ELR (cell line): ENCODE results near the gene MARS2.
A peak's percentile ranks its signal among the peaks of the same experiment; 100 is the strongest.
"Not testable (repeated sequence)": the region's sequence is repeated elsewhere in the genome, so short reads cannot be mapped to it uniquely, and the experiment has no call there.

ENCODE experiments used
- DNase-seq: peaks from one replicate; pipeline ENCODE4 v3.0.0-alpha.2; 2015; ENCODE audit warnings: low read depth

MARS2 gene

GRCh38 chr2:197705121-197705911 is at the start of gene MARS2:
TSS of gene MARS2 (plus strand) at chr2:197705369. CDS start at chr2:197705406, 37 bp downstream.
- DNase-seq: peak; percentile 93

GRCh38 chr2:197657562-197657961 is 47.6 kb upstream of the MARS2 start:
- DNase-seq: no peak

GRCh38 chr2:197661626-197662025 is 43.5 kb upstream of the MARS2 start:
- no peak for DNase-seq

GRCh38 chr2:197666277-197666676 is 38.9 kb upstream of the MARS2 start:
- DNase-seq: no peak

- DNase-seq: no peak
Observed at GRCh38 chr2:197668296-197668695, 36.9 kb upstream of the MARS2 start.

- DNase-seq: no peak
Observed at GRCh38 chr2:197669077-197669476, 36.1 kb upstream of the MARS2 start.

- DNase-seq: no peak
Observed at GRCh38 chr2:197672371-197672893, 32.7 kb upstream of the MARS2 start.

GRCh38 chr2:197673106-197673505 is 32.1 kb upstream of the MARS2 start:
- DNase-seq: no peak

- no peak for DNase-seq
Observed at GRCh38 chr2:197673606-197674005, 31.6 kb upstream of the MARS2 start.

GRCh38 chr2:197674060-197674459 is 31.1 kb upstream of the MARS2 start:
- DNase-seq: no peak

GRCh38 chr2:197674591-197674990 is 30.6 kb upstream of the MARS2 start:
- no peak for DNase-seq

GRCh38 chr2:197675246-197675645 is 29.9 kb upstream of the MARS2 start, which contains the start of gene RFTN2:
TSS of gene RFTN2 (minus strand) at chr2:197675587. CDS start at chr2:197675458, 129 bp downstream.
- DNase-seq: no peak

- DNase-seq: peak; percentile 37
Observed at GRCh38 chr2:197675711-197676188, 29.4 kb upstream of the MARS2 start.

- DNase-seq: no peak
Observed at GRCh38 chr2:197677056-197677455, 28.1 kb upstream of the MARS2 start.

GRCh38 chr2:197677483-197677882 is 27.7 kb upstream of the MARS2 start:
- DNase-seq: peak; percentile 56

GRCh38 chr2:197695206-197695605 is 10.0 kb upstream of the MARS2 start:
- DNase-seq: not testable (repeated sequence)

- DNase-seq: not testable (repeated sequence)
Observed at GRCh38 chr2:197695971-197696370, 9.2 kb upstream of the MARS2 start.

GRCh38 chr2:197696571-197696970 is 8.6 kb upstream of the MARS2 start:
- DNase-seq: not testable (repeated sequence)

GRCh38 chr2:197699724-197700123 is 5.4 kb upstream of the MARS2 start:
- DNase-seq: not testable (repeated sequence)

- no peak for DNase-seq
Observed at GRCh38 chr2:197700960-197701359, 4.2 kb upstream of the MARS2 start.

- no peak for DNase-seq
Observed at GRCh38 chr2:197704434-197705120, 592 bp upstream of the MARS2 start.

- DNase-seq: peak; percentile 69
Observed at GRCh38 chr2:197705912-197706838, 1.0 kb downstream of the MARS2 start.
